ENCODE data around the gene SERPINA6.
"Not testable (repeated sequence)": the region's sequence is repeated elsewhere in the genome, so short reads cannot be mapped to it uniquely, and the experiment has no call there.

SERPINA6 gene

DNA sequence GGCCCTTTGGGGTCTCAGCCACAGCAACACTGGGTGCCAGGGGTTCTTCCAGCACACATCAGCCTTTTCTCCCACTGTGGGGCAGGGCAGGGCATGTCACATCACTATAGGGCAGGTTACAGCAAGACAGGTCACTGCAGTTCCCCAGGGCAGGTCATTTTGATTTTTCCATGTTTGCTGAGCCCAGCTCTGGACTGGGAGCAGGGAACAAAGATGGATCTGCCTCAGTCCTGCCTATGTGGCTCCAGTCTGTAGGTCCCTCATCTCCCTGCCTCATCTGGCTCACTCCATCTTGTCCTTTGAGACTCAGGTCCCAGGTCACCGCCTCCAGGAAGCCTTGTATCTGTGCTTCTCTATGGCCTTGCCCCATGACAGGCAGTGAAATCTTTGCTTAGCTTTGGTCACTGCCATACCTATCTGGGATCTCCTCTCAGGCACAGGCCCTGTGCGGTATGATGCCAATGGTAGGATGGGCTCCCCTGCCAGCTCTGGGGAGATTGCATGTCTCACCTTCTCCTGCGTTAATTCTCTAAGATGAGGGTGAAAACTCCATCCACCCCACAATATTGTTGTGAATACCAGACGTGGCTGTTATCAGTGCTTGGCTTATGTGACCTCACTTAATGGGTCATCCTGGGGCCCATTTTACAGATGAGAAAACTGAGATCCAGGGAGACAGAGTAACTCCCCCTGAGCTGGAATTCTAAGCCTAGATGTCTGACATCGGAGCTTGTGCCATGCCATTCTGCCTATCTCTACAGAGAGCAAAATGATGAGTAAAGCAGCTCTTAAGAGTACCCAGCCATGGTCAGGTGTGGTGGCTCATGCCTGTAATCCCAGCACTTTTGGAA is 1.5 kb downstream of the SERPINA6 start:
- DNase-seq (ENCODE audit: low spot score) = no peak

DNA sequence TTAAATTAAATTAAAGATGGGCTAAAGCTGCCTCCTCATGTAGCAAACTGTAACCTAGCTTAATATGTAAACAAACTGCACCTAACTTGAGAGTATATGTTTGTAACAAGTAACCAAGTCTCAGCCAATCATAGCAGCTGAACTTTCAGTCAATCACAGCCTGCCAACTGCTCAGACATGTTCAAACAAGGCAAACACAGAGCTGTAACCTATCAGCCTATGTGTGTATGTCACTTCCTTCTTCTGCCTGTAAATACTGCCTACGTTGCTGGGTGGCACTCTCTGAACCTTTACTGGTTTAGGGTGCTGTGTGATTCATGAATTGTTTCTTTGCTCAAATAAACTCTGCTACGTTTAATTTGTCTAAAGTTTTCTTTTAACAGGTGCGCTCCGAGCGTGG is 2.9 kb downstream of the SERPINA6 start:
- no peak for DNase-seq (ENCODE audit: low spot score)

DNA sequence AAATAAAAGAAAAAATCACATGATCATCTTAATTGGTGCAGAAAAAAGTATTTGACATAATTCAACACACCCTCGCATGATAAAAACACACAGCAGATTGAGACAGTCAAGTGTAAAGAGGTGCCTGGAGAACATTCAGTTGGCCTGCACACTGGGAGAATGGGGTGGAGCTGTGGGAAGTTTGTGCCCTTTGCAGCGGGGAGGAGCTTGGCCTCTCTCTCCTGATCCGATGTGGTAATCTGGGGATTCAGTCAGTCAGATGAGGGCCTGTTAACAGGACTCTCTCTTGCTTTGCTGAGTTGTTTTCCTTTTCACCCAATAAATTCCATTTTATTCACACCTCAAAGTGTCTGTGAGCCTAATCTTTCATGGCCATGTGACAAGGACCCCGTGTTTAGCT is 5.9 kb downstream of the SERPINA6 start:
- DNase-seq (ENCODE audit: low spot score) = no peak

DNA sequence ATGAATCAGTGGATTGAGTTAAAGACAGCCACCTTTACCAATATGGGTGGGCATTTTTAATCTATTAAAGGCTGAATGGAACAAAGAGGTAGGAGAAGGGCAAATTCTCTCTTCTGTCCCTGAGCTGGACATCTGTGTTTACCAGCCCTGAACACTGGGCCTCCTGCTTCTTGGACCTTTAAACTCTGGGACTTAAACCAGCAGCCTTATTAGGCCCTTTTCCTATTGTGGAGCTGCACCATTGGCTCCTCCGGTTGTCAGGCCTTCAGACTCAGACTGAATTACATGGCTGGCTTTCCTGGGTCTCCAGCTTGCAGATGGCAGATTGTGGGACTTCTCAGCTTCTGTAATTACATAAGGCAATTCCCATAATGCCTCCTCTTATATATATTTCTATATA is 6.4 kb downstream of the SERPINA6 start:
- no peak for DNase-seq (ENCODE audit: low spot score)

DNA sequence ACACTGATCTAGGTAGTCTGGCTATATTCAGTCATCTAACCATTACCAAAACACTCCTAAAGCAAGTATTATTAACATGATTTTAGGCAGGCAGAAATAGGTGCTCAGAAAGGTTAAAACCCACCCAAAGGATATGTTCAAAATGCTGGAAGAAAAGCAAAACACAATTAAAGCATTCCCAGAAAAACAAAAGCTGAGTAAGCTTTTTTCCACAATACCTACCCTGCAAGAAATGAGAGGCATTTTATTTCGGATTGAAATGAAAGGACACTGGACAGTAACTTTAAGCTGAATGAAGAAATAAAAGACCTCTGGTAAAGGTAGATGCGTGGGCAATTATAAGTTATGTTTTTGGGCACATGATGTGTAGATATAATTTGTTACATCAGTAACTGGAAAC is 8.2 kb downstream of the SERPINA6 start:
- DNase-seq (ENCODE audit: low spot score) = no peak

DNA sequence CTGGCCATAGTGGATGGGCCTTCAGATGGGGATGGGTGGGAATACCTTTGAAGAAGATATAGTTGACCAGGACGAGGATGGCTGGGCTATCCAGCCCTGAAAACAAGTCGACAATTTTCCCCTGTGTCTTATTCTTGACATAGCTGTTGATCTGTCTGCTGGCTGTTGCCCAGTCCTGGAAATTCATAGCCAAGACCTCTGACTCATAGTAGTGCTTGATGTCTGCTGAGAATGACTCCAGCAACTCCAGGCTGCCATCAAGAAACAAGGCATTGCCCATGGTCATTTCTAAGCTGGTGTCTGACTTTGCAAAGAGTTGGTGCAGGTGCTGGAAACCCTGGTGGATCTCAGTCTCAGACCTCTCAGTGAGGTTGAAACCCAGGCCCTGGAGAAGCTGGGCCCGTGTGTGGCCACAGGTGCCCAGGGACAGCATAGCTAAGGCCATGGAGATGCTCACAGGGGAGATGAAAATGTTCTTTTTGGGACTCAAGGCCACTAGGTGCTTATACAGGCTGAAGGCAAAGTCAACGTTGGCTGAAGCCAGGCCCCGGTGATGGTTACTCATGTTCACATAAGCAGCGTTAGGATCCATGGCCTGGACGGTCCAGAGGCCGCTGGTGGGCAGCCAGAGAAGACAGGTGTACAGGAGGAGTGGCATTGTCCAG is 9.0 kb downstream of the SERPINA6 start:
- DNase-seq (ENCODE audit: low spot score) = no peak

DNA sequence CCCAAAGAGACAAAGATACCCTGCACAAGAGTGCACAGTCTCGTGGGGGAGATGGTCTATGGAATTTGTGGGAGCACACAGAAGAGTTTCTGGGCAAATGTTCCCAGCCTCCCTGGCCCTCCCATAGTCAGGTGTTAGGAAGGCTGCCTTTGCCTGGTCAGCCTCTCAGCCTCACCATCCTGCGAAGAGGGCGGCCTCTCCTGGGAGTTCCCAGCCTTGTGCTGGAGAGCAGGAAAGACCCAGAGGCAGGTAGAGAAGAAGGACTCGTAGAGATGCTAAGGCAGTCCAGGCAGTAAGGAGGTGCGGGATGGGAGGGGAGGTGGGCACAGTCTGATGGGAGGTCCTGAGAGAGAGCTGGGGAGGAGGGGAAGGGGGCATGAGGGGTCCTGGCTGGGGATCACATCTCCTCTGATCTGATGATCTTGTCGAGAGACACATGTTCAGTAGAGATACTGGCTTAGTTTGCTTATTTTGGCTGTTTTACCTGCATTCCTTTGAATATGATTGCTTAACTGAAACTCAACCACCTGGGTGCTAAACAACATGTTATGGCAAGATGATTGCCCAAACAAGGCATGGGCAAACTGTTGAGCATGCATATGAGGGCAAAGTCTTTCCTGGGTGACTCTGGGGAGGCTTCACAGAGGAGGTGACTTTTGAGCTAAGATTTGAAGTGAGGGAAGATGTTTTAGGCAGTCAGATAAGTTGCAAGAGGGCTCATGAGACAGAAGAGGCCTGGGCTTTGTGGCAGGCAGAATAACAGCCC is 10.5 kb downstream of the SERPINA6 start:
- no peak for DNase-seq (ENCODE audit: low spot score)

DNA sequence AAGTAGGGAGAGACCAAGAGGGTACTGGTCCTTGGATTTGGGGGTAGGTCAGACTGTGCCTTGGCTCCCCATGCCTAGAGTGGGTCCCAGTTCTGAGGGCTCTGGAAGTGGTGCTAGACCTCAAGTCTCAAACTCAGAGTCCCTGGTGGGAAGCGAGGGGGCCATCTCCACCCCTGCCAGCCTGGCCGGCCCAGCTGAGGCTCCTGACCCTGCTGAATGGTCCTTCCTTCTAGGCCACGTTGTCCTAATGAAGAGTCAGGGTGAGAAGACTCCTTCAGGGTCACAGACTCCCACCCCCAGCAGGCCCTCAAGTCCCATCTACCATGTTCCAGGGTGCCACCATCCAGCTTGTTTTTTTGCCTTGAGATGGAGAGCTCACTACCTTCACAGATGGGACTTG is 12.9 kb downstream of the SERPINA6 start:
- DNase-seq (ENCODE audit: low spot score) = no peak

DNA sequence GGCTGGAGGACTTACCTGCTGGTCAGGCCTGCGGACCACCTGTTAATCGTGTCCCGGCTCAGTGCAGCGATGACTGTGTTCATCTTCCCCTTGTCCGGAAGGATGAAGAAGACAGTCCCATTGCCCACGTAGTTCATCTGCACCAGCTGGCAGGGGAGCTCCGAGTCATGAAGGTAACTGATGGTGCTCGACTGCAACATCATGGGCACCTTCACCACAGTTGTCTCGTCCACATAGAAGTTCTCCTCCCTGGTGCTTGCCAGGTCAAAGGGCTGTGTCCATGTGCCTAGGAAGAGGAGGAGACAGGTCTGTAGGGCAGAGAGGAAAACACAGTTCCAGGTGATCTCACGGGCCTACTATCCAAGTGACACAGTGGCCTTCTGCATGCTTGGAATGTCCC is 13.4 kb downstream of the SERPINA6 start:
- DNase-seq (ENCODE audit: low spot score) = no peak

DNA sequence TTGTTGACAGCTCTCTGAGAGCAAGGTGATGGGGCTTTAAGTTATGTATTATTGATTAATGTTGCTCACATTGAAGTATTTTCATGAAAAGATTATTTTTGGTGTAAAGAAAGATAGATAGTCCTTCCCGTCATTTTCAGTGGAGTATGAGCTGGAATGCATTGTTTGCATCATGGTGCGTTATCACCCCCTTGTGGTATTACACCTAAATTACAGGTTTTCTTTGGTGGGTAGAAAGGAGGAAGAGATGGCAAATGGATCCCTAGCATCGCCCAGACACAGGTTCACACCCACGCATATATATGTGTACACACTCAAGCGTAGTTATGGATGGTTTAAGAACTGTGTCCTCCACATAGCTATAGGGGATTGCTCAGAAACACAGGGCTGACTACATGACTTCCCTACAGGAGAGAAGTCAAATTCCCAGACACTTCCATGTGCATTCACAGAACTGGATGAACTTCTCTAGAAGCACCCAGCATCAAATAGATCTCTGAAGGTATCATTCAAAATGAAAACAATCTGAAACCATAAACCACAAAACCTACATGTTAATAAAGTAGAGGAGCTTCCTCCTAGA is 15.6 kb downstream of the SERPINA6 start:
- DNase-seq (ENCODE audit: low spot score) = no peak

DNA sequence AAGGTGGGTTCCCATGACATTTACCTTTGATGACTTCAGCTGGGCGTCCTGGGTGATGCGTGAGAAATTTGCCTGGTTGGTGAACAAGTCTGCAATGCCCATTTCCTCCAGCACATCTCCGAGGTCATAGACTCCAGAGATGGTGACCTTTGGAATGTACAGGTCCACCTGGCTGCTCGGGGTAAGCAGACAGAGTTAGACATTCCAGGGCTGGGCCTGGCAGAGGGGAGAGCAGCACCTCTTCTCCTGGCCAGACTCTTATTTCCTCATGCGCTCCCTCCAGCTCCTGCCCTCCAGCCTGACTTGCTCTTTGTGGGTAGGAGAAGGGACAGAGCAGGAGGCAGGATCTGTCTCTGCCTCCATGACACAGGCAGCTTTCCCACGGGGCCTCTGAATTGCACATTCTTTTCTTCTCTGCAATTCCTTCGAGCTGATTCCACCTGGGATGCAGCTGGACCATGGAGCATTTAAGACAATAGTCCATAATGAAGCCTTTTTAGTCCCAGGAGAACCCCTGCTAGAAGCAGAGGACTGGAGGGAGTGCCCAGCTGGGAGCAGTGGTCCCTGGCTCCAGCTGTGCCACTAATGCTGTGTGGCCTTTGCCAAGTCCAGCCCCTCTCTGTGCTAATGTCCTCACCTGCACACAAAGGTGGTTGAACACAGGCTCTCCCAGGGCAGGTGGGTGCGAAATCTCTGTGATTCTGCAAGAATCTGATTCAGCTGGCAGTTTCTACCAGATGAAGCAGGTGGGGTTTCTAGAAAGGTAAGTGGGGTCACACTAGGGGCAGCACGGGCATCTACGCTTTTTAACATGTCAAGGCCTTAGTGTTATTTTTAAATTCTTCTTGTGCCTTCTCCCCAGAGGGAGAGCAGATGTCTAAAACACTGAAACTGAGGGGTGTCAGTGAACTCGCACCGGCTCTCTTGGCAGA is 16.8 kb downstream of the SERPINA6 start:
- no peak for DNase-seq (ENCODE audit: low spot score)

DNA sequence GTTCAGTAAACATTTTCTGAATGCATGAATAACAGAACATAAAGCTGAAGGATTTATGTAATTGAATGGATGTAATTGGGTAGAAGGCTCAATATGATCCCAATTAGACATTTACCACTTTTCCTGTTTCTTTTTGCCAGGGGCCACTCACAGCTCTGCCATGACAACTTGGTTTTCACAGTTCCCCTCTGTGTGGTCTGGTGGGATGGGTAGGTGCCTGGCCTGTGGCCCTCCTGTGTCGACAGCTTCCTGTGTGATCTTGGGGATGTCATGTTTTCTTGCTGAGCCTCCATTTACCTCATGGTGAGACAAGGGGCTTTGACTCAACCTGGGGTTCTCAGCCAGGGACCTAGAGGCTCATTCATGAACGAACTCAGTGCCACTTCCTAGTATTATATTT is 17.5 kb downstream of the SERPINA6 start:
- no peak for DNase-seq (ENCODE audit: low spot score)

DNA sequence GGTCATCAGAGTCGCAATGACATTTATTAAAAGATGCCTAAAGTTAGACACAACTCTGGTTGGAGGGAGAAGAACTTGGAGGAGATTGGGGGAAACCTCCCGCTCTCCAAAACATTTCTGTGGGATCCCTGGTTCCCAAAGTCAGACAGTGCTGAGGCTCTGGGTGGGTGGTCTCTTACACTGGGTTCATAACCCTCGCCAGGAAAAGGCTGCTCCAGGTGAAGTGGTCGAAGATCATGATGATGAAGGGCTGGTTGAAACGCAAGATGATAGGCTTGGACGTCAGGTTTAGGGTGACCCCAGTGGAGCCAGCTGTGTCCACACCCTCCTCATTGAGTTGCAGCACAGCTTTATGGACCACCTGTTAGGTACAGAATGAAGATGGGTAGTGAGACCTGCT is 18.9 kb downstream of the SERPINA6 start:
- no peak for DNase-seq (ENCODE audit: low spot score)

DNA sequence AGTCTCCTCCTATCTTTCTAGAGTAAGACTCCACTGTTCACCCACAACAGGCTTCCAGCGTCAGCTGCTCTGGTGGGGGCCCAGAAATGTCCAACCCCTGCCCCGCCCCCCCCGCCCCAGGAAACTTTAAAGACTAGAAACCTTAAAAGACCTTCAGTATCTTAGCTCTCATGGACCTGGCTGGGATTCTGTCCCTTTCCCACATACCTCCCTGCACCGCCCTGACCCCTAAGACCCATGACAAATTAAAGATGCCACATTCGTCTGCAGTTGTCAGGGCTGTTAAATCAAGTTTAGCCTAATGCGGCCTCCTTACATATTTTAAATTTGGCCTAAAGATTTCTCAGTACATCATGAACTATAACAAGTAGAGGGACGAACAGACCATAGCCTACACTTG is 20.0 kb downstream of the SERPINA6 start:
- no peak for DNase-seq (ENCODE audit: low spot score)

DNA sequence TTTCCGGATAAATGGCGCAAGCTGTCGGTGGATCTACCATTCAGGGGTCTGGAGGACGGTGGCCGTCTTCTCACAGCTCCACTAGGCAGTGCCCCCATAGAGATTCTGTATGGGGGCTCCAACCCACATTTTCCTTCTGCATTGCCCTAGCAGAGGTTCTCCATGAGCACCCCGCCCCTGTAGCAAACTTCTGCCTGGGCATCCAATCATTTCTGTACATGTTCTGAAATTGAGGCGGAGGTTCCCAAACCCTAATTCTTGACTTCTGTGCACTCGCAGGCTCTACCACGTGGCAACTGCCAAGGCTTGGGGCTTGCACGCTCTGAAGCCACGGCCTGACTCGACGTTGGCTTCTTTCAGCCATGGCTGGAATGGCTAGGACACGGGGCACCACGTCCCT is 25.0 kb downstream of the SERPINA6 start:
- DNase-seq (ENCODE audit: low spot score) = no peak

DNA sequence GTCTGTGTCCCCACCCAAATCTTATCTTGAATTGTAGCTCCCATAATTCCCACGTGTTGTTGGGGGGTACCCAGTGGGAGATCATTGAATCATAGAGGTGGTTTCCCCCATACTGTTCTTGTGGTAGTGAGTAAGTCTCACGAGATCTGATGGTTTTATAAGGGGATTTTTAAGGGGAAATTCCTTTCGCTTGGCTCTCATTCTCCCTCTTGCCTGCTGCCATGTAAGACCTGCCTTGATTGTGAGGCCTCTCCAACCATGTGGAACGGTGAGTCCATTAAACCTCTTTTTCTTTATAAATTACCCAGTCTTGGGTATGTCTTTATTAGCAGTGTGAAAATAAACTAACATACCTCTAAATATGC is 27.0 kb downstream of the SERPINA6 start:
- DNase-seq (ENCODE audit: low spot score) = not testable (repeated sequence)

DNA sequence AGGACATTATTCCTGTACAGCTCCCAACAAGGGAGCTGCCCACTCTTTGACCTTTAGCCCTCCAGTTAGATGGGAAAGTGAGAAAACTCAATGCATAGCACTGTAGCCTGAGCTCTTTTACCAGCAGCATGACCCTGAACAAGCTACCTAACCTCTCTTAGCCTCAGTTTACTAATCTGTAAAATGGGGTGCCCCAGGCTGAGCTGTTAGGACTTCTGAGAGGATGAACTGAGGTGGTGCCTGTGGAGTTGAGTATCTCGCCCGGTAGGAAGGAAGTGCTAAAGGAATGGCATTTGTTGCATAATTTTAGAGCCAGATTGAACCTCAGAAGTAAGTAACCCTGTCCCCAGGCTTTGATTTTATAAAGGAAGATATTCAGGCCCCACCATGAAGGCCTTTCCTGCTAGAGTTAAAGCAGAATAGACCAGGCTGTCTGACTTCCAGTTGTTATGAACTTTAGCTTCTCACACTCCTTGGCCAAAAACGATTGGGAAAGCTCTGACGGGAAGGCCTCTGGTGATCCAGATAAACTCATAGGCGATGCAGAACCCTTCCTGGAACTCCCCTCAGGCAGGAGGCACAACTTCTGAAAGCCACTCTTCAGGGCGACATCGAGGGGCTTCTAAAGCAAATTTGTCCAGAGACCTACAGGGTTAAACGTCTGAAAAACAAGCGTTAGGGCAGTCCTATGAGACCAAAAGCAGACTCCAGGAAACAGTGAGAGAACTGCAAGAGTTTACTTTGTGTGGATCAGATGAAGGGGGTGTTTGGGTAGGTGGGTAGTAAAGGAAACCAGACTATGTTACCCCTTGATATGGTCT is 27.6 kb downstream of the SERPINA6 start:
- DNase-seq (ENCODE audit: low spot score) = no peak

DNA sequence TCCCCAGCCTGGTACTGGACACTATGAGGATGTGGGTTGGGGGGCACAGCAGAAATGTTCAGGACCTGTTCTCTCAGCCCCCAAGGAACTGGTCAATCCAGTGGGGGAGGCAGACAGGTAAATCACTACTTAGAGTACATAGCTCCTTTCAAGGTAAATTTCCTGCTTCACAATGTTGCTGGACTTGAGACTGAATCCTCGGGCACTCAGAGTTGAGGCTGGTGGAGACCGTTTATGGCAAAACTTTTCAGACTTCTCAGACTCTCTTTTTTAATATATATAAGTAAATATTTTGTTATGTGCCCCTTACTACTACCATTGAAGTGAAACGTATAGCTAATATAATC is 29.6 kb downstream of the SERPINA6 start:
- no peak for DNase-seq (ENCODE audit: low spot score)

DNA sequence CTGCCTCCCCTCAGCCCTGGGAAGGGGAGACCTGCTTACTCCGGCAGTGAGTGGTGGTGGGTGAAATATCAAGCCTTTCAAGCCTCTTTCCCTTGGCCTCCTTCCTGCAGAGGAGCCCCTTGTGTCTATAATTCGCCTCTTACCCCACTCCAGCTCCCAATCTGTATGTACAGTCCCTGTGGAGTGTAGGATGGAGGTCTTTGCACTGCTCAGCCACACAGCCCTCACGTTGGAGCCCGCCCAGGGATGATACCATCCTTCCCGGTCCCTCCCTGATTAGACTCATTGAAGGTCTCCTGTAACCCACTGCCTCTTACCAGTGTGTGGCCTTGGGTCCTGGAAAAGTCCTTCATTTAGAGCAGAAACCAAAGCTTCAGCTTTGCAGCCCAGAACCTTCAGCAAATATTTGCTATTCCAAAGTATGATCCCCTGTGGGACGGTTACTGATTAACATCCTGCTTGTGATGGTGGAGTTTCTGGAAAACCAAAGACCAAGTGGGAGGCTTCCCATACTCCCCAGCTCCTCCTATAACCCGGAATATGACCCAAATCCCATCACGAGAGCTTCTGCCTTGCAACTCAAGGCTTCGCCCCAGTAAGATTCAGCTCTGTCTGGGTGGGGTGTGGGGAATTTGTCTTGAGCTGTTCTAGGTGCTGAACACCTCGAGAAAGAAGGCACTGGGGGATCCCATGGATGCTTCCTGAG is 30.1 kb downstream of the SERPINA6 start, which contains the start of gene SERPINA10:
SERPINA10 (minus strand) TSS at position 397 of the 706 bp plus-strand sequence. CDS start 2,675 bp downstream, outside the sequence.
- DNase-seq (ENCODE audit: low spot score) = no peak

DNA sequence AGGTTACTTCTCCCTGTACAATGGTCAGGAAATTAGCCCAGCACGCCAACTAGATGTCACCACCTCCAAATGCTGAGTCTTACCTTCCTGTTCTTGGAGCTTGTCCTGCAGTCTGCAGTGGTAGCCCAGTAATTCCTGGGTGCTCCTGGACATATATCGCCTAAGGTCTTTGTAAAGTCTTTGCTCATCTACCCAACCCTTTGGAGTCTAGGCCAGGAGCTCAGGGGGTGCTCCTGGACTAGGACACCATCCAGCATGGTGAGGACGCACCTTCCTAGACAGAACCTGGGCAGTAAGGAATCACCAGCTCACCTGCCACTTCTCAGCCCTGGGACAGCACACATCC is 30.6 kb downstream of the SERPINA6 start:
- DNase-seq (ENCODE audit: low spot score) = no peak

Measured in AG08396 (cell line).